CD4-positive, alpha-beta T cell treated with Interleukin-12 subunit alpha and Interleukin-12 subunit beta, for 1 hour (primary cell): ENCODE results near the gene HGS.

Experiments used
- DNase-seq: peaks from one replicate; pipeline ENCODE4 v3.0.0-alpha.2; 2020

HGS gene

GRCh38 chr17:81656118-81656743, 27.6 kb upstream of the HGS start, which contains the start of gene PDE6G:
PDE6G (minus strand) TSS chr17:81656542; CDS start chr17:81653305, 3,237 bp downstream.
- no peak for DNase-seq

- no peak for DNase-seq
These were observed 27.0 kb upstream of the HGS start for GRCh38 chr17:81656835-81657234.

- DNase-seq = no peak
These were observed 24.8 kb upstream of the HGS start for GRCh38 chr17:81659038-81659437.

GRCh38 chr17:81660441-81660840, 23.4 kb upstream of the HGS start:
- DNase-seq = no peak

- no peak for DNase-seq
These were observed 21.8 kb upstream of the HGS start for GRCh38 chr17:81662002-81662401.

- no peak for DNase-seq
These were observed 19.8 kb upstream of the HGS start for GRCh38 chr17:81664051-81664470.

GRCh38 chr17:81665205-81666091, 18.4 kb upstream of the HGS start:
- peak; percentile 46 for DNase-seq

GRCh38 chr17:81666092-81666341, 17.8 kb upstream of the HGS start:
- DNase-seq = no peak

- peak; percentile 92 for DNase-seq
These were observed 17.2 kb upstream of the HGS start, which contains the start of the genes CCDC137 and OXLD1 for GRCh38 chr17:81666342-81667191. CCDC137 (plus strand) TSS chr17:81666737; CDS start chr17:81666767, 30 bp downstream. OXLD1 (minus strand) TSS chr17:81666605; CDS start chr17:81666577, 28 bp downstream.

- DNase-seq = no peak
These were observed 16.1 kb upstream of the HGS start for GRCh38 chr17:81667754-81668153.

GRCh38 chr17:81672504-81672903, 11.3 kb upstream of the HGS start:
- DNase-seq = no peak

- no peak for DNase-seq
These were observed 10.9 kb upstream of the HGS start for GRCh38 chr17:81672954-81673353.

- no peak for DNase-seq
These were observed 10.1 kb upstream of the HGS start for GRCh38 chr17:81673561-81674258.

GRCh38 chr17:81675515-81676221, 8.1 kb upstream of the HGS start:
- peak; percentile 49 for DNase-seq

GRCh38 chr17:81676906-81677305, 6.9 kb upstream of the HGS start:
- no peak for DNase-seq

GRCh38 chr17:81680150-81680549, 3.7 kb upstream of the HGS start:
- no peak for DNase-seq

GRCh38 chr17:81681672-81682071, 2.1 kb upstream of the HGS start:
- no peak for DNase-seq

- DNase-seq = no peak
These were observed 1.1 kb upstream of the HGS start for GRCh38 chr17:81682565-81683207.

GRCh38 chr17:81683208-81683583, 615 bp upstream of the HGS start:
- no peak for DNase-seq

GRCh38 chr17:81684442-81684911, 666 bp downstream of the HGS start:
- DNase-seq = no peak

GRCh38 chr17:81685108-81685507, 1.3 kb downstream of the HGS start:
- no peak for DNase-seq
